HEK293 (cell line): Measurements from ENCODE around the gene TRAK1.
"Not testable (repeated sequence)": the region's sequence is repeated elsewhere in the genome, so short reads cannot be mapped to it uniquely, and the experiment has no call there.

ENCODE experiments used
- BCL11B ChIP-seq: fragments of 450-650 bp; formaldehyde crosslinking; IDR thresholded peaks from 2 replicates; pipeline ENCODE4 v1.5.1; 2016; ENCODE audit warnings: low read depth, missing biosample characterization, missing genetic modification characterization
- PRDM1 ChIP-seq: fragments of 450-650 bp; formaldehyde crosslinking; IDR thresholded peaks from 2 replicates; pipeline ENCODE4; 2016; ENCODE audit warnings: missing biosample characterization, missing genetic modification characterization
- RBAK ChIP-seq: fragments of 450-650 bp; formaldehyde crosslinking; IDR thresholded peaks from 2 replicates; pipeline ENCODE4 v1.5.1; 2016; ENCODE audit warnings: missing biosample characterization, missing genetic modification characterization
- ZNF274 ChIP-seq, 2 experiments: fragments of 200-500 bp in 1 of 2; fragments of 450-650 bp in 1 of 2; sonication (Bioruptor generic) in 1 of 2; formaldehyde crosslinking in 1 of 2; IDR thresholded peaks; 2 replicates each; pipeline versions ENCODE4 v1.5.1 to v1.6.1; 2014 to 2016; ENCODE audit warnings: borderline replicate concordance in 1 of 2, inconsistent platforms in 1 of 2, low read length in 1 of 2, missing biosample characterization in 1 of 2, missing genetic modification characterization in 1 of 2
- ZNF302 ChIP-seq: fragments of 450-650 bp; formaldehyde crosslinking; IDR thresholded peaks from 2 replicates; pipeline ENCODE4 v1.5.1; 2016; ENCODE audit warnings: missing biosample characterization, missing genetic modification characterization, low read depth
- TF ChIP-seq, protein P1 (sequence below): fragments of 450-650 bp; formaldehyde crosslinking; IDR thresholded peaks from 2 replicates; pipeline ENCODE4 v1.5.1; 2016; ENCODE audit warnings: missing biosample characterization, missing genetic modification characterization
- TF ChIP-seq, protein P2 (sequence below): fragments of 450-650 bp; formaldehyde crosslinking; IDR thresholded peaks from 2 replicates; pipeline ENCODE4 v1.5.1; 2016; ENCODE audit warnings: missing biosample characterization, missing genetic modification characterization

DNA sequence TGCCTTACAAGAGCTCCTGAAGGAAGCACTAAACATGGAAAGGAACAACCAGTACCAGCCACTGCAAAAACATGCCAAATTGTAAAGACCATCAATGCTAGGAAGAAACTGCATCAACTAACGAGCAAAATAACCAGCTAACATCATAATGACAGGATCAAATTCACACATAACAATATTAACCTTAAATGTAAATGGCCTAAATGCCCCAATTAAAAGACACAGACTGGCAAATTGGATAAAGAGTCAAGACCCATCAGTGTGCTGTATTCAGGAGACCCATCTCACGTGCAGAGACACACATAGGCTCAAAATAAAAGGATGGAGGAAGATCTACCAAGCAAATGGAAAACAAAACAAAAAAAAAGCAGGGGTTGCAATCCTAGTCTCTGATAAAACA, 14.8 kb downstream of the TRAK1 start:
- TF ChIP-seq, protein P1, sequence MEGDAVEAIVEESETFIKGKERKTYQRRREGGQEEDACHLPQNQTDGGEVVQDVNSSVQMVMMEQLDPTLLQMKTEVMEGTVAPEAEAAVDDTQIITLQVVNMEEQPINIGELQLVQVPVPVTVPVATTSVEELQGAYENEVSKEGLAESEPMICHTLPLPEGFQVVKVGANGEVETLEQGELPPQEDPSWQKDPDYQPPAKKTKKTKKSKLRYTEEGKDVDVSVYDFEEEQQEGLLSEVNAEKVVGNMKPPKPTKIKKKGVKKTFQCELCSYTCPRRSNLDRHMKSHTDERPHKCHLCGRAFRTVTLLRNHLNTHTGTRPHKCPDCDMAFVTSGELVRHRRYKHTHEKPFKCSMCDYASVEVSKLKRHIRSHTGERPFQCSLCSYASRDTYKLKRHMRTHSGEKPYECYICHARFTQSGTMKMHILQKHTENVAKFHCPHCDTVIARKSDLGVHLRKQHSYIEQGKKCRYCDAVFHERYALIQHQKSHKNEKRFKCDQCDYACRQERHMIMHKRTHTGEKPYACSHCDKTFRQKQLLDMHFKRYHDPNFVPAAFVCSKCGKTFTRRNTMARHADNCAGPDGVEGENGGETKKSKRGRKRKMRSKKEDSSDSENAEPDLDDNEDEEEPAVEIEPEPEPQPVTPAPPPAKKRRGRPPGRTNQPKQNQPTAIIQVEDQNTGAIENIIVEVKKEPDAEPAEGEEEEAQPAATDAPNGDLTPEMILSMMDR (tag by site-specific recombination): not testable (repeated sequence)
- not testable (repeated sequence) for TF ChIP-seq ZNF302; PRDM1 (tag by site-specific recombination); RBAK (tag by site-specific recombination); BCL11B (tag by site-specific recombination); ZNF274 (IDR thresholded peaks at IDR 0.05; ENCODE audit: low read length); ZNF274 (tag by site-specific recombination; IDR thresholded peaks at IDR 0.05; ENCODE audit: borderline replicate concordance)
- TF ChIP-seq, protein P2, sequence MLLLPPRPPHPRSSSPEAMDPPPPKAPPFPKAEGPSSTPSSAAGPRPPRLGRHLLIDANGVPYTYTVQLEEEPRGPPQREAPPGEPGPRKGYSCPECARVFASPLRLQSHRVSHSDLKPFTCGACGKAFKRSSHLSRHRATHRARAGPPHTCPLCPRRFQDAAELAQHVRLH (tag by site-specific recombination): not testable (repeated sequence)
